Measurements from ENCODE around the gene CREB3L2. TPM values are rescaled to one million over a fixed set of nuclear protein-coding genes. Genes with fewer than 3 reads are reported as not detected.

CREB3L2 gene
- total and polyA plus RNA-seq, 2 of the 13 experiments (the other 11 are each of a cell fraction or from before 2014, with no cell fraction given), result 22.1 to 41.1 TPM

DNA sequence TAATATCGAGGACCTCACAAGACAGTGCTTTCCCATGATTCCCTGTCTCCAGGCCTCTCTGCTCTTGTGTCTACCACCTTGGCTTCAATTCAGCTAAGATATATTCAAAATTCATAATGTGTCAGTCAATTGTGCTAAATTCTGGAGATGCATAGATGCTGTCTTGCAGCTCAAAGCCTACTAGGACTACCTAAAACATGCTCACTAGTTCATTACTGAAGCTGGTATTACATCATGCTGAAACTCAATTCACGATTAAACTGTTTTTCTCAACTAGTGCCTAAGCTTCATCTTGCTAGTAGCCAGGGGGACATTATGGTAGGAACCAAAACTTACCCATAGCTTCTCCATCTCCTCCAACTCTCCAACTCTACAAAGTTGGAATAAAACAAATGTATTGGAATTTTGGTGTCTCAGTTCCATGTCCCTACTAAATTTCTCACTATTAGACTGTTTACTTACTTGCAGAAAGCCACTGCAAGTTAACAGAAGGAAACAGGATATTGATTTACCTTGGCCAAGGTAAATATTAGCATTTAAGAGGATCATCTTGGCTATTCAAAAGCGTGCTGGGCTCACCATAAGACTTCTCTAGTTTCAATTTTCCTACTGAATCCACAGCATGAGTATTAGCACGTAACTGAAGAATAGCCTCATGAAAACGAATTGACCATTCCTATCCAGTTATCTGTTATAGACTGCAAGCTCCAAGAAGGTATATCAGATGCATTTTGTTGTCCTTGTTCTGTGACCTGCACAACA is 53.6 kb downstream of the CREB3L2 start (continued):
- TF ChIP-seq, protein P1, sequence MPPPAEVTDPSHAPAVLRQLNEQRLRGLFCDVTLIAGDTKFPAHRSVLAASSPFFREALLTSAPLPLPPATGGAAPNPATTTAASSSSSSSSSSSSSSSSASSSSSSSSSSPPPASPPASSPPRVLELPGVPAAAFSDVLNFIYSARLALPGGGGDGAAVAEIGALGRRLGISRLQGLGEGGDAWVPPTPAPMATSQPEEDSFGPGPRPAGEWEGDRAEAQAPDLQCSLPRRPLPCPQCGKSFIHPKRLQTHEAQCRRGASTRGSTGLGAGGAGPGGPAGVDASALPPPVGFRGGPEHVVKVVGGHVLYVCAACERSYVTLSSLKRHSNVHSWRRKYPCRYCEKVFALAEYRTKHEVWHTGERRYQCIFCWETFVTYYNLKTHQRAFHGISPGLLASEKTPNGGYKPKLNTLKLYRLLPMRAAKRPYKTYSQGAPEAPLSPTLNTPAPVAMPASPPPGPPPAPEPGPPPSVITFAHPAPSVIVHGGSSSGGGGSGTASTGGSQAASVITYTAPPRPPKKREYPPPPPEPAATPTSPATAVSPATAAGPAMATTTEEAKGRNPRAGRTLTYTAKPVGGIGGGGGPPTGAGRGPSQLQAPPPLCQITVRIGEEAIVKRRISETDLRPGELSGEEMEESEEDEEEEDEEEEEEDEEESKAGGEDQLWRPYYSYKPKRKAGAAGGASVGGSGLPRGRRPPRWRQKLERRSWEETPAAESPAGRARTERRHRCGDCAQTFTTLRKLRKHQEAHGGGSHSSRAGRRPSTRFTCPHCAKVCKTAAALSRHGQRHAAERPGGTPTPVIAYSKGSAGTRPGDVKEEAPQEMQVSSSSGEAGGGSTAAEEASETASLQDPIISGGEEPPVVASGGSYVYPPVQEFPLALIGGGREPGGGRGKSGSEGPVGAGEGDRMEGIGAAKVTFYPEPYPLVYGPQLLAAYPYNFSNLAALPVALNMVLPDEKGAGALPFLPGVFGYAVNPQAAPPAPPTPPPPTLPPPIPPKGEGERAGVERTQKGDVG (CRISPR knock-in tag; IDR thresholded peaks at IDR 0.05; ENCODE audit: borderline replicate concordance), result no peak
- no peak for TF ChIP-seq ZNF282 (IDR thresholded peaks at IDR 0.05; ENCODE audit: partially characterized antibody)
- TF ChIP-seq HCFC1 (IDR thresholded peaks at IDR 0.05; ENCODE audit: low read depth, low read length), result no peak
- TF ChIP-seq TCF7L2 (IDR thresholded peaks at IDR 0.05; ENCODE audit: low read depth, low read length), result no peak
- TF ChIP-seq EP300 (IDR thresholded peaks at IDR 0.05; ENCODE audit: low read depth in 2 of 2, low read length in 2 of 2), result peak in 1 of 2 experiments; percentile 43; a peak in 1 of 4 replicates
- TF ChIP-seq EP300 (CRISPR knock-in tag; IDR thresholded peaks at IDR 0.05; ENCODE audit: borderline replicate concordance), result no peak
- peak; percentile 92 for TF ChIP-seq ONECUT2 (CRISPR knock-in tag; IDR thresholded peaks at IDR 0.05)
- no peak for TF ChIP-seq FOXA1 (IDR thresholded peaks at IDR 0.05)
- TF ChIP-seq FOXA1 (CRISPR knock-in tag; IDR thresholded peaks at IDR 0.05), result peak; percentile 53; the same call in 1 of the 2 replicates
- TF ChIP-seq CTCF (CRISPR knock-in tag; IDR thresholded peaks at IDR 0.05), result no peak
- no peak for TF ChIP-seq MTF2 (CRISPR knock-in tag; IDR thresholded peaks at IDR 0.05; ENCODE audit: borderline replicate concordance)
- TF ChIP-seq ZNF770 (CRISPR knock-in tag; IDR thresholded peaks at IDR 0.05), result no peak
- no peak for TF ChIP-seq ZBTB42 (CRISPR knock-in tag; IDR thresholded peaks at IDR 0.05)
- TF ChIP-seq ZBTB49 (CRISPR knock-in tag; IDR thresholded peaks at IDR 0.05; ENCODE audit: borderline replicate concordance), result no peak
- no peak for TF ChIP-seq YY1 (IDR thresholded peaks at IDR 0.05; ENCODE audit: insufficient read depth, insufficient replicate concordance, low read depth, low read length)
- TF ChIP-seq RFX1 (IDR thresholded peaks at IDR 0.05), result no peak
- TF ChIP-seq LRRFIP1 (CRISPR knock-in tag; conservative IDR thresholded peaks at IDR 0.05), result no peak
